ENCODE results near the gene NF2. TPM values are rescaled to one million over a fixed set of nuclear protein-coding genes. Genes with fewer than 3 reads are reported as not detected.

The NF2 gene
- total RNA-seq, 4 donors from 2014 or later, result 32.4 to 36.8 (median 34.4) TPM

DNA sequence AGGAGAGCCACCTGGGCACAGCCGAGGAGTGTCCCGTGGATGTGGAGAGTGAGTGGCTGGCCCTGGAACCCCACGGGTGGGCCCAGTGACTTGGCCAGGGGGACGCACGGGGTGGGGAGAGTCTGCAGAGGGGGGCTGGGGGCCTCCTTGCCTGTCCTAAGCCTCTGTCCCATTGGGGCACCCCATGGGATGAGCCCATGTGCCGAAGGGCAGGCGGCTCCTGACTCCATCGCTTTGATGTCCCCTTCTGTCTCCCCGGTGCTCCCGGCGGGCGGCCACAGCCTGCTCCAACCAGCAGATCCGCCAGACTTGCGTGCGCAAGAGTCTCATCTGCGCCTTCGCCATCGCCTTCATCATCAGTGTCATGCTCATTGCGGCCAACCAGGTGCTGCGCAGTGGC, 125.7 kb downstream of the NF2 start:
- 93% methylated on average over 14 of the region's 20 CpGs for WGBS

DNA sequence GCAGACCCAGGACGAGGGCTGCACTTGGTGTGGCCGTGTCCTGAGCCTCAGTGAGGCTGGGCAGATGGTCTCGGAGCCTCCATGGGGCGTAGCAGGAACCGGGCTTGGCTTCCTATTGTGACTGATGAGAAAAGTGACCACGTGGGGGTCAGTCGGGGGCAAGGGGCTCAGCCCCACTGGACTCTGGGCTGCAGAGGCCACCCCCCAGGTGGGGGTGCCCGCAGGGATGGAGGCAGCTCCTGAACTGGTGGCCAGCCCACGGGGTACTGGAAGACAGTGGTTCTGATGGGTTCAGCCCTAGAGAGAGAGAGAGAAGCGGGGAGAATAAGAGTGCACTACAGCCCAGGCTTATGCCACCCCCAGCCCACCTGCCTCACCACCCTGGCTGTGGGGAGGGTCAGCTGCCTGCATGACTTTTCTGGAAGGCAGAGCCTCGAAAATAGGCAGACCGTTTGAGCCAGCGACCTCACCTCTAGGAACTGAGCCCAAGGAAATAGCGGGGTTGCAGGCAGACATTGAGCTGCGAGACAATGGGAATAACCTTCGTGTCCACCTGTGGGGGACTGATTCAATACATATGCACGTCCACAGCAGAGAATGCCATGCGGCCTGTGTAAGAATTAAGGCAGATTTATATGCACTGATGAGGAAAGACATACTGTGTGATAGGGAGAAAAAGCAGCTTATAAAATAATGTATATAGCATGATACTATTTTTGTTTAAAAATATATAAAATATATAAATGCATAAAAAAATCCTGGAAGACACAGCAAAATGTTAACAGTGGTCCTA, 127.8 kb downstream of the NF2 start:
- H3K9me3 ChIP-seq, result no peaks in the 10 kb centered on the region
- H3K4me1 ChIP-seq, result peaks cover 4% of the 10 kb centered on the region
- WGBS, result 88% methylated on average over 17 of the region's 18 CpGs
- TF ChIP-seq POLR2A (IDR thresholded peaks at IDR 0.05), result no peak
- no peak for TF ChIP-seq EP300 (IDR thresholded peaks at IDR 0.05)
- TF ChIP-seq, protein P1, sequence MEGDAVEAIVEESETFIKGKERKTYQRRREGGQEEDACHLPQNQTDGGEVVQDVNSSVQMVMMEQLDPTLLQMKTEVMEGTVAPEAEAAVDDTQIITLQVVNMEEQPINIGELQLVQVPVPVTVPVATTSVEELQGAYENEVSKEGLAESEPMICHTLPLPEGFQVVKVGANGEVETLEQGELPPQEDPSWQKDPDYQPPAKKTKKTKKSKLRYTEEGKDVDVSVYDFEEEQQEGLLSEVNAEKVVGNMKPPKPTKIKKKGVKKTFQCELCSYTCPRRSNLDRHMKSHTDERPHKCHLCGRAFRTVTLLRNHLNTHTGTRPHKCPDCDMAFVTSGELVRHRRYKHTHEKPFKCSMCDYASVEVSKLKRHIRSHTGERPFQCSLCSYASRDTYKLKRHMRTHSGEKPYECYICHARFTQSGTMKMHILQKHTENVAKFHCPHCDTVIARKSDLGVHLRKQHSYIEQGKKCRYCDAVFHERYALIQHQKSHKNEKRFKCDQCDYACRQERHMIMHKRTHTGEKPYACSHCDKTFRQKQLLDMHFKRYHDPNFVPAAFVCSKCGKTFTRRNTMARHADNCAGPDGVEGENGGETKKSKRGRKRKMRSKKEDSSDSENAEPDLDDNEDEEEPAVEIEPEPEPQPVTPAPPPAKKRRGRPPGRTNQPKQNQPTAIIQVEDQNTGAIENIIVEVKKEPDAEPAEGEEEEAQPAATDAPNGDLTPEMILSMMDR (IDR thresholded peaks at IDR 0.05), result no peak
- no peak for TF ChIP-seq POLR2AphosphoS5 (IDR thresholded peaks at IDR 0.05)
- DNase-seq (ENCODE audit: low spot score in 2 of 2), result no peak
- no peak overlapping the region for H3K4me3 ChIP-seq
- H3K27me3 ChIP-seq, result no peaks in the 10 kb centered on the region
- H3K27ac ChIP-seq, result no peak overlapping the region
- peaks cover 21% of the 10 kb centered on the region for H3K36me3 ChIP-seq

More for the DNA sequence above, 125.7 kb downstream of the NF2 start:
- Histone ChIP-seq H3K27me3 (peaks cover 6% of the 10 kb centered on the region), H3K36me3 (peaks cover 13% of the 10 kb centered on the region), H3K4me3 (no peak overlapping the region), H3K27ac (no peak overlapping the region), H3K4me1 (peaks cover 4% of the 10 kb centered on the region), H3K9me3 (no peaks in the 10 kb centered on the region)
- no peak for TF ChIP-seq POLR2AphosphoS5 (IDR thresholded peaks at IDR 0.05)
- no peak for TF ChIP-seq POLR2A (IDR thresholded peaks at IDR 0.05)
- TF ChIP-seq, protein P1 (IDR thresholded peaks at IDR 0.05), result no peak
- TF ChIP-seq EP300 (IDR thresholded peaks at IDR 0.05), result no peak
- no peak for DNase-seq (ENCODE audit: low spot score in 2 of 2)

GRCh38 chr22:29732883-29733282, 129.4 kb downstream of the NF2 start:
- Histone ChIP-seq H3K36me3 (peaks cover 29% of the 10 kb centered on the region), H3K4me3 (no peak overlapping the region), H3K27me3 (no peaks in the 10 kb centered on the region), H3K4me1 (peaks cover 4% of the 10 kb centered on the region), H3K9me3 (no peaks in the 10 kb centered on the region), H3K27ac (no peak overlapping the region)
- TF ChIP-seq POLR2AphosphoS5 (IDR thresholded peaks at IDR 0.05) (no peak), POLR2A (IDR thresholded peaks at IDR 0.05) (no peak), EP300 (IDR thresholded peaks at IDR 0.05) (no peak)
- TF ChIP-seq, protein P1 (IDR thresholded peaks at IDR 0.05), result no peak
- 85% methylated on average over 4 of the region's 6 CpGs for WGBS
- DNase-seq (ENCODE audit: low spot score in 2 of 2), result no peak

GRCh38 chr22:29733362-29734201, 130.1 kb downstream of the NF2 start:
- WGBS, result 61% methylated on average over 10 of the region's 19 CpGs
- TF ChIP-seq POLR2AphosphoS5 (IDR thresholded peaks at IDR 0.05) (no peak), POLR2A (IDR thresholded peaks at IDR 0.05) (no peak), EP300 (IDR thresholded peaks at IDR 0.05) (no peak)
- TF ChIP-seq, protein P1 (IDR thresholded peaks at IDR 0.05), result no peak
- no peaks in the 10 kb centered on the region for H3K27me3 ChIP-seq
- H3K4me1 ChIP-seq, result peaks cover 4% of the 10 kb centered on the region
- H3K4me3 ChIP-seq, result no peak overlapping the region
- no peak for DNase-seq (ENCODE audit: low spot score in 2 of 2)
- peaks cover 33% of the 10 kb centered on the region for H3K36me3 ChIP-seq
- no peaks in the 10 kb centered on the region for H3K9me3 ChIP-seq
- H3K27ac ChIP-seq, result no peak overlapping the region

DNA sequence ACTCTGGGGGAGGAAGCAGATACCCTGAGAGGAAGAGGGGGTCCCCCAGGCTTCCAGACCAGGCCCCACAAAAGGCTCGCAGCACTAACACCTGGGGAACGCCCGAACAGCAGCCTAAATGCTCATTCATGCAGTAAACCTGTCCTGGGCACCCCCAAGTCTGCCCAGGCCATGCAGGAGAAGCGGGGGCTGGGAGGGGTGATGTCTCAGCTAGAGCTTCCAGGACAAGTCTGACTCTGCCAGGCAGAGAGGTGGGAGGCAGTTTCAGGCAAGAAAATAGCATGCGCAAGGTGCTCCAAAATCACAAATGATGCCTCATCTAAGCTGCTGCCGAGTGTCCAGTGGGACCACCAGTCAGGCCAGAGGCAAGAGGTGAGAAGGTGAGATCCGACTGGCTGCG, 131.0 kb downstream of the NF2 start:
- Histone ChIP-seq H3K27ac (no peak overlapping the region), H3K4me3 (no peak overlapping the region), H3K36me3 (peaks cover 35% of the 10 kb centered on the region), H3K27me3 (no peaks in the 10 kb centered on the region), H3K9me3 (no peaks in the 10 kb centered on the region), H3K4me1 (peaks cover 4% of the 10 kb centered on the region)
- TF ChIP-seq, protein P1 (IDR thresholded peaks at IDR 0.05), result no peak
- TF ChIP-seq POLR2A (IDR thresholded peaks at IDR 0.05), result no peak
- TF ChIP-seq POLR2AphosphoS5 (IDR thresholded peaks at IDR 0.05), result no peak
- no peak for TF ChIP-seq EP300 (IDR thresholded peaks at IDR 0.05)
- no peak for DNase-seq (ENCODE audit: low spot score in 2 of 2)
- 84% methylated on average over 5 of the region's 8 CpGs for WGBS
